Measurements from ENCODE around the gene PUM1. TPM values are rescaled to one million over a fixed set of nuclear protein-coding genes. Genes with fewer than 3 reads are reported as not detected.

The PUM1 gene
- total RNA-seq, 1 donor from 2014 or later = 137 TPM

DNA sequence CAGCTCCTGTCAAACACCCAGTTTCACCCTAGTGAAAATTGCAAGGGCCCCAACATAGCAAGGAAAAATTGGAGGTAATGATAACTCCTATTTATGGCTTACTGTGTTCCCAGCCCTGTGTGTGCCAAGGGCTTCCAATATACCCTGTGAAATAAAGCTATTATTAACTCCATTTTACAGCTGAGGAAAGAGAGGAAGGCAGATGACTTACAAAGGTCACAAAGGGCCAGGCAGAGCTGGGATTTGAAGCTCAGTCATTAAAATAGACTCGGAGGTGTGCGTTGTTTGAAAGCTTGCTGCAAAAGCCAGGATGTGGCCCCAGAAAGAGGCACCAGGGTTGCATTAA, 136.8 kb downstream of the PUM1 start:
- intact Hi-C loops (cut with micrococcal nuclease) = loop anchor here (1.0 to 5.0 kb wide), 4 partner anchors 127 to 209 kb away; no protein-coding TSS in a partner anchor
- no peak for DNase-seq
- ChIA-PET CTCF (interaction anchor here (0.8 to 4.6 kb wide), 11 partner anchors 9 to 210 kb away, joined by 3 to 70 read pairs (median 4); no protein-coding TSS in a partner anchor), POLR2A (no interaction called here)
- Mint-ChIP-seq H3K36me3 (ENCODE audit: low read depth) (peaks cover 29% of the 10 kb centered on the region), H3K27me3 (no peaks in the 10 kb centered on the region), H3K4me1 (peaks cover 10% of the 10 kb centered on the region), H3K27ac (no peak overlapping the region), H3K4me3 (no peak overlapping the region), H3K9me3 (no peaks in the 10 kb centered on the region)
- no peak for ATAC-seq (ENCODE audit: low read depth)
- TF ChIP-seq, protein P1, sequence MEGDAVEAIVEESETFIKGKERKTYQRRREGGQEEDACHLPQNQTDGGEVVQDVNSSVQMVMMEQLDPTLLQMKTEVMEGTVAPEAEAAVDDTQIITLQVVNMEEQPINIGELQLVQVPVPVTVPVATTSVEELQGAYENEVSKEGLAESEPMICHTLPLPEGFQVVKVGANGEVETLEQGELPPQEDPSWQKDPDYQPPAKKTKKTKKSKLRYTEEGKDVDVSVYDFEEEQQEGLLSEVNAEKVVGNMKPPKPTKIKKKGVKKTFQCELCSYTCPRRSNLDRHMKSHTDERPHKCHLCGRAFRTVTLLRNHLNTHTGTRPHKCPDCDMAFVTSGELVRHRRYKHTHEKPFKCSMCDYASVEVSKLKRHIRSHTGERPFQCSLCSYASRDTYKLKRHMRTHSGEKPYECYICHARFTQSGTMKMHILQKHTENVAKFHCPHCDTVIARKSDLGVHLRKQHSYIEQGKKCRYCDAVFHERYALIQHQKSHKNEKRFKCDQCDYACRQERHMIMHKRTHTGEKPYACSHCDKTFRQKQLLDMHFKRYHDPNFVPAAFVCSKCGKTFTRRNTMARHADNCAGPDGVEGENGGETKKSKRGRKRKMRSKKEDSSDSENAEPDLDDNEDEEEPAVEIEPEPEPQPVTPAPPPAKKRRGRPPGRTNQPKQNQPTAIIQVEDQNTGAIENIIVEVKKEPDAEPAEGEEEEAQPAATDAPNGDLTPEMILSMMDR (IDR thresholded peaks at IDR 0.05) = no peak

DNA sequence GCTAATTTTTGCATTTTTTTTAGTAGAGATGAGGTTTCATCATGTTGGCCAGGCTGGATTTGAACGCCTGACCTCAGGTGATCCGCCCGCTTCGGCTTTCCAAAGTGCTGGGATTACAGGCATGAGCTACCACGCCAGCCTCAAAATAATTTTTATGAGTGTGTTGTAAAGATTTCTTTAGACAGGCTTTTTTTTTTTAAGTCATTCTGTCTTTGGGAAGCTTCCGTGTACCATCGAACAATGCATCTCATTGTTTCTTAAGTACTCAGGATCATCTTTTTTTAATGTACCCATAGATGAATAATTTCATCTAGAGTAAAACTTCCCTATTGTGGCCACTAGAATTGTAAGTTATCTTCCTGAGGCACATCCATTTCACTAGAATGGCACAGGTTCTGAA, 137.3 kb downstream of the PUM1 start:
- no peaks in the 10 kb centered on the region for H3K9me3 Mint-ChIP-seq
- POLR2A ChIA-PET = no interaction called here
- no peak overlapping the region for H3K27ac Mint-ChIP-seq
- intact Hi-C loops (cut with micrococcal nuclease) = loop anchor here (5.0 kb wide), 1 partner anchor 196 kb away; no protein-coding TSS in a partner anchor
- DNase-seq = no peak
- H3K27me3 Mint-ChIP-seq = no peaks in the 10 kb centered on the region
- TF ChIP-seq, protein P1 (IDR thresholded peaks at IDR 0.05) = no peak
- CTCF ChIA-PET = interaction anchor here (0.7 to 4.6 kb wide), 9 partner anchors 9 to 209 kb away, joined by 3 to 70 read pairs (median 5); no protein-coding TSS in a partner anchor
- peaks cover 5% of the 10 kb centered on the region for H3K4me1 Mint-ChIP-seq
- no peak for ATAC-seq (ENCODE audit: low read depth)
- H3K36me3 Mint-ChIP-seq (ENCODE audit: low read depth) = peaks cover 23% of the 10 kb centered on the region
- no peak overlapping the region for H3K4me3 Mint-ChIP-seq

DNA sequence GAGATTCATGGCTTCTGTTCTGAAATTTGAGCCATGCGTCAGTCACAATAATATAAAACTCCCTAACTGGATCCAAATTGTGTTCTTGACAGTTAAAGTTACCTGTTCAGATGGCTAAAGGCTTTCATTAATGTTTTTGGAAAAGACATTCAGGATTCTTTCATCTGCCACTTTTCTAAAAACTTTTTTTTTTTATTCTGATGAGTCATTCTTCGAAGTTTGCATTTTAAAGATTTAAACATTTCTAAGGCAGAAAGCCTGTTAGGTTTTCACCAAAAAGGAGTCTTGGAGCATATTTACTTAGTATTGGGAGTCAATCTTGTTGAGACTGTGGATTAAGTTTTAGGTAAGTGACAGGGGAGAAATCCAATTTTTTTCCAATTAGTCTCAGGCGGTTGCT, 138.1 kb downstream of the PUM1 start:
- no peak overlapping the region for H3K27ac Mint-ChIP-seq
- no peak overlapping the region for H3K4me3 Mint-ChIP-seq
- H3K36me3 Mint-ChIP-seq (ENCODE audit: low read depth) = peaks cover 15% of the 10 kb centered on the region
- ATAC-seq (ENCODE audit: low read depth) (no peak), DNase-seq (no peak)
- TF ChIP-seq, protein P1 (IDR thresholded peaks at IDR 0.05) = no peak
- no peaks in the 10 kb centered on the region for H3K9me3 Mint-ChIP-seq
- no peaks in the 10 kb centered on the region for H3K4me1 Mint-ChIP-seq
- intact Hi-C loops (cut with micrococcal nuclease) = loop anchor here (5.0 kb wide), 1 partner anchor 195 kb away; no protein-coding TSS in a partner anchor
- peaks cover 4% of the 10 kb centered on the region for H3K27me3 Mint-ChIP-seq
- POLR2A ChIA-PET = no interaction called here
- CTCF ChIA-PET = interaction anchor here (0.7 to 4.6 kb wide), 3 partner anchors 124 to 193 kb away, joined by 3 to 70 read pairs (median 21); no protein-coding TSS in a partner anchor

DNA sequence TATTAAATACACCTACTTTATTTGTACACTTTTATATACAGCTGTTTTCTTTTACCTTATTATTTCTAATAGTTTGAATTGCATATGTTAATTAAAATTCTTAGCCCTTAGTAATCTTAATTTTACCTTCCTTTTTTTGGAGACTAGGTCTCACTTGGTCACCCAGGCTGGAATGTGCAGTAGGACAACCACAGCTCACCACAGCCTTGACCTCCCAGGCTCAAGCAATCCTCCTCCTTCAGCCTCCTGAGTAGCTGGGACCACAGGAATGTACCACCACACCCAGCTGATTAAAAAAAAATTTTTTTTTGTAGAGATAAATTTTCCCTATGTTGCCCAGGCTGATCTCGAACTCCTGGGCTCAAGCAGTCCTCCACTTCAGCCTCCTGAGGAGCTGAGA, 141.9 kb downstream of the PUM1 start:
- Mint-ChIP-seq H3K9me3 (no peaks in the 10 kb centered on the region), H3K4me1 (no peaks in the 10 kb centered on the region), H3K36me3 (ENCODE audit: low read depth) (no peaks in the 10 kb centered on the region), H3K27ac (no peak overlapping the region), H3K4me3 (no peak overlapping the region), H3K27me3 (peaks cover 14% of the 10 kb centered on the region)
- ChIA-PET CTCF (interaction anchor here (1.2 to 1.3 kb wide), 2 partner anchors 10 to 121 kb away, joined by 3 to 4 read pairs; no protein-coding TSS in a partner anchor), POLR2A (interaction anchor here (0.7 kb wide), 1 partner anchor 78 kb away, joined by 4 read pairs; no protein-coding TSS in a partner anchor)
- DNase-seq (no peak), ATAC-seq (ENCODE audit: low read depth) (no peak)
- TF ChIP-seq, protein P1 (IDR thresholded peaks at IDR 0.05) = no peak
- intact Hi-C loops (cut with micrococcal nuclease) = no loop called here

DNA sequence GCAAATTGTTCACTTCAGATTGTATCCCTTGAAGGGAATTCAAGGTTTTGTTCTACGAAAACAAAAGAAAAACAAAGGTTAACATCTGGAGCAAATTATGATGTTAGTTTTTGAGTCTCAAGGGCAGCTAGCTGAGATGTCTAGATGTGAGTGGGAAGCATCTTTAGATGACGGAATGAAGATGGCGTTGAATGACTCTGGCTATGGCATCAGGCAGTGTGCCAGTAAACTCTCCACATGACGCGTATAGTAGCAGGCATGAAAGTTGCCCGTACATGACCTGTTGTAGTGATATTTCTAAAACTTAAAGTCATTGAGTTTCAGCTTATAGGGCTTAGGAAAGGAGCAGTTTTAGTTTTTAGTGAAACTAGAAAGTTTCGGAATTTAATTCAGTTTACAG, 144.7 kb downstream of the PUM1 start:
- ChIA-PET CTCF (interaction anchor here (1.6 kb wide), 1 partner anchor 9 kb away, joined by 5 read pairs; no protein-coding TSS in a partner anchor), POLR2A (no interaction called here)
- H3K4me1 Mint-ChIP-seq = no peaks in the 10 kb centered on the region
- H3K4me3 Mint-ChIP-seq = no peak overlapping the region
- H3K27ac Mint-ChIP-seq = no peak overlapping the region
- no peaks in the 10 kb centered on the region for H3K36me3 Mint-ChIP-seq (ENCODE audit: low read depth)
- ATAC-seq (ENCODE audit: low read depth) = no peak
- TF ChIP-seq, protein P1 (IDR thresholded peaks at IDR 0.05) = no peak
- H3K27me3 Mint-ChIP-seq = peaks cover 14% of the 10 kb centered on the region
- intact Hi-C loops (cut with micrococcal nuclease) = no loop called here
- no peak for DNase-seq
- no peaks in the 10 kb centered on the region for H3K9me3 Mint-ChIP-seq
